GM19351 (cell line): ENCODE measurements around the gene HUS1.
A peak's percentile ranks its signal among the peaks of the same experiment; 100 is the strongest.
"Not testable (repeated sequence)": the region's sequence is repeated elsewhere in the genome, so short reads cannot be mapped to it uniquely, and the experiment has no call there.

Source experiments
- ATAC-seq: cut with Tn5 transposase; IDR thresholded peaks from one replicate; pipeline ENCODE4 v1.9.1; 2021; ENCODE audit warnings: mild to moderate bottlenecking, moderate library complexity; ENCODE audit not compliant: unreplicated experiment

The HUS1 gene

GRCh38 chr7:47945261-47946015 is 34.0 kb downstream of the HUS1 start:
- ATAC-seq, result peak; percentile 77

- no peak for ATAC-seq
Measured at GRCh38 chr7:47944536-47945260, 34.7 kb downstream of the HUS1 start.

DNA sequence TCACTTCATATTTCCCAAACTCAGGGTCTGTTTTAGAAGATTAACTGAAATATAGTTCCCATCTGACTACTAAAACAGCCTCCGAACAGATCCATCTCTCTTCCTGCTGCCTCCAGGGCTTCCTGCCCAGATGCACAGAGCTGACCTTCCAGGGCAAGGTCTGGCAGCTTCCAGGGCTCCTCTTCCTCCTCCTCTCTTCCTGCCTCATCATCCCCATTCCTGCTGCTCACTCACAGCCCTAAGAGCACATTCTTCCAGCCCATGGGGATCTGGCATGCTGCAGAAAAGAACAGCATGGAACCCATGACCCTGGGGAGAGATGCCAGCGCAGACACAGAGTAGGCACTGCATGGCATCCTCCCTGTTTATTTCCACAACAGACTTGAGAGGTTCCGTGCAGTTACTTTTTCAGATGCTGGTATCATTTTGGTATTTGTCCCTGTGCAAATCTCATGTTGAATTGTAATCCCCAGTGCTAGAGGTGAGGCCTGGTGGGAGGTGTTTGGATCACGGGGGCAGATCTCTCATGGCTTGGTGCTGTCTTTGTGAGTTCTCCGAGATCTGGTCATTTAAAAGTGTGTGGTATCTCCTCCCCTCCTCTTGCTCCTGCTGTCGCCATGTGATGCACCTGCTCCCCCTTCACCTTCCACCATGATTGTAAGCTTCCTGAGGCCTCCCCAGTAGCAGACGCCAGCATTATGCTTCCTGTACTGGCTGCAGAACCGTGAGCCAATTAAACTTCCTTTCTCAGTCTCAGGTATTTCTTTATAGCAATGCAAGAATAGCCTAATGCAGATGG is 35.5 kb downstream of the HUS1 start:
- ATAC-seq, result no peak

- not testable (repeated sequence) for ATAC-seq
Measured at GRCh38 chr7:47942651-47943050, 36.8 kb downstream of the HUS1 start.

DNA sequence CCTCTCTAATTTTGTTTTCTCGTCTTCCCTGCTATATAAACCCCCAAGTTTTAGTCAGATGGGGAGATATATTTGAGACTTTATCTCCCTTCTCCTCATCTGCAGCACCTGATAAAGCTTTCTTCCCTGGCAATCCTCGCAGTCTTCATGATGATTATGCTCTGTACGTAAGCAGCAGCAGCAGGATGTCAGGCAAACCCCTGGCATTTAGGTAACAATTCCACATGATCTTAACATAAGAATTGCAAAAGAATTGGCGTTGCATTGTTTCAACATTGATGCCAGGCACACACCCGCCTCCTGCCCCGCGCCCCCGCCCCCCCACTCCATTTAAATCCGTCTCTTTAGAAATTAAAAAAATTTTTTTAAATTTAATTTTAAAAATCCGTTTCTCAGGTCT is 37.3 kb downstream of the HUS1 start:
- no peak for ATAC-seq

- ATAC-seq, result no peak
Measured at GRCh38 chr7:47941136-47941844, 38.1 kb downstream of the HUS1 start.

DNA sequence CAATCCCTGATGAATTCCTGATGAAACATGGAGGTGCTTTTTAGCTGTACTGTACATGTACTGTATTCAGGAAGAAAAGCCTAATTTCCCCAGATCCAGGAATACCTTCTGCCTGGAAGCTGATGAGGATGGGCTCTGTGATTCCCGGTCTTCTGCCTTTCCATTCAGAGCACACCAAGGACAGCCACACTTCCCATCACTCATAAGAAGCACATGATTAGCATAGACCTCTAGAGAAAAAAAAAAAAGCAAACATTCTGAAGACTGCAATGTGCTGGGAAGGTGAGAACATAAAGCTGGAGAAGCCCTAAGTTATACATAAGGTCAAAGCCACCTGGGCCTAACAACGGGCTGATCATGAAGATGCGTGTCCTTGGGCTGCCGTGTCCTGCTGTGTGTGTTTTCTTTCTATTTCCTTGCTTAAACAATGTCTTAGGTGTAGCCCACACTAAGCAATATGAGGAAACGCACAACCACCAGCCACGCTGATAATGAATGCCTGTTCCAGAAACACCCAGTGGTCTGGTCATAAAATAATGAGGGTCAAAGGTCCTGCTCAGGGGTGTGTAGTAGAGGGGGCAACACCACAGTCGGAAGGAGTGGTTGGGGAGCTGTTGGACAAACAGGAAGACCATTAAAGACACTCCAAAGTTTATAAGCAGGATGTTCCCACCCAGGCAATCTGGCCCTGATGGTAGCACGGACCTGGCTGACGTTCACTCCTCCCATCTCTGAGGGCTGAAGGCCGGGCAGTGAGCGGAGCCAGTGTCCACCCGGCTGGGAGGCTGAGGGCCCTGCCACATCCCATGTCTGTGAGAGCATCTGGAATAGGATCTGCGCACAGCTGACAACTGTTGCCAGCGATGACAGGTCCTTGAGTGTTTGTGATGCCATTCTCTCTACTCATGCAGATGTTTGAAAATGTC is 39.1 kb downstream of the HUS1 start:
- ATAC-seq, result no peak

DNA sequence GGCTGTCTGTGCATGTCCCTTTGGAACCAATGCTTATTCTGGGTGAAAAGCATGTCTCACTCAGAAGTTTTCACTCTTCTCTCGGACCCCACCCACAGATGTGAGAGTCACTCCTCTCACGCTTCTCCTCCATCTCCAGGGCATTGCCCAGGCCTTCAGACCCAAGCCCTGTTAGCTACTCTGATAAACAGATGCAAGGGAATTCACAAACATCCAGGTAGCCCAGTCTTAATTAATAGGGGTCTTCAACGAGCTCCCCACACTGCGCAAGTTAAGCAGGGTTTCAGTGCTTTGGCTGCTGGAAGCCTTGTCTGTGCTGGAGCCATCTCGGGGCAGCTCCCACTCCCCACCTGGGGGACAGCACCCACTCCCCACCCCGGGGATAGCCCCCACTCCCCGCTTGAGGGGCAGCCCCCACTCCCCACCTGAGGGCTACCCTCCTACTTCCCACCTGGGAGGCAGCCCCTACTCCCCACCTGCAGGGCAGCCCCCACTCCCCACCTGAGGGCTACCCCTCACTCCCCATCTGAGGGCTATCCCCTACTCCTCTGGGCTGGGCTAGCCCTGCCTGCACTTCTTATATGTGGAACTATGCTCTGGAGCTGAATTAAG is 39.9 kb downstream of the HUS1 start:
- ATAC-seq, result no peak

- ATAC-seq, result no peak
Measured at GRCh38 chr7:47938574-47939165, 40.7 kb downstream of the HUS1 start.

- peak; percentile 43 for ATAC-seq
Measured at GRCh38 chr7:47937711-47938573, 41.5 kb downstream of the HUS1 start.

DNA sequence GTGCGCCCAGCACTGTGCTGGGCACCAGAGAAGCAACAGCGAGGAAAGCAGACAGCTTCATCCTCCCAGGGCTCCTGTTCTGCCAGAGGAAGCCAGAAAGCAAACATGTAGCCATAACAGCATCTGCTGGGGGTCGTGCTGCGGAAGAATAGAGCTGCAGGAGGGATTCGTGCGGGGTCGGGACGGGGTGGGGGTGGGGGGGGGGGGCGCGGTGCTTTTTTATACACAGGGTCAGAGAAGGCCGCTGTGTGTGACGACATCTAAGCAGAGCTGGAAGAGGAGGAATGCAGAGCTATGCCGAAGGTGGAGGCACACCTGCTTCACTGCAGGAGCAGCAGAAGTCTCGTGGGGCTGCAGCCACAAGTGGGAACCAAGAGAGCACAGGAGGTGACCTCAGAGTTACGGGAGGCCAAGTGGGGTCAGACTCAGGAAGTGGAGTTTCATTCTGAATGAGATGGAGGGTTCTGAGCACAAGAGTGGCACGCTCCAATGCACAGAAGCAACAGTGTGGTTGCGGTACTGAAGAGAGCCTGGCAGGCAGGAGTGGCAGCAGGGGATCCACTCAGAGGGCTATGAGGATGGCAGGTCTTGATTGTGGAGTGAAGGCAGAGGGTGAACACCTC is 42.2 kb downstream of the HUS1 start:
- ATAC-seq, result peak; percentile 93

- no peak for ATAC-seq
Measured at GRCh38 chr7:47936323-47936722, 43.1 kb downstream of the HUS1 start.

DNA sequence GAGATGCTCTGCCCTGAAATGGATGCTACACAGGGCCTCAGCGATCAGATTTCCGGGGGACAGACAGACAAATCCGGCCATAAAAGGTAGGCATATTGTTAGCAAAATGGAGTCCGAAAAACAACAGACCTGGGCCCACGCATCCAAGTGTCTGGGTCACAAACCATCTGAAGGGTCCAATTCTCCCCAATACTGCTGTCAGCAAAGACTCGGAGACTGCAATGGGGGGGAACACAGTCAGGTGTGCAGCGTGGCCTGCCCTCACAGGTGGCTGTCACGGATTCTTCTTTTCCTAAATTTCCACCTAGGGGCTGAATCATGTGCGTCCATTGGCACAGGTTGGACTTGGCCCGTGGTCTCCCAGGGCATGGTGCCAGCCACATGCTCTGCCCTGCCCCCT is 44.1 kb downstream of the HUS1 start:
- no peak for ATAC-seq

- no peak for ATAC-seq
Measured at GRCh38 chr7:47934831-47935230, 44.6 kb downstream of the HUS1 start.

GRCh38 chr7:47933215-47933614 is 46.2 kb downstream of the HUS1 start:
- no peak for ATAC-seq

DNA sequence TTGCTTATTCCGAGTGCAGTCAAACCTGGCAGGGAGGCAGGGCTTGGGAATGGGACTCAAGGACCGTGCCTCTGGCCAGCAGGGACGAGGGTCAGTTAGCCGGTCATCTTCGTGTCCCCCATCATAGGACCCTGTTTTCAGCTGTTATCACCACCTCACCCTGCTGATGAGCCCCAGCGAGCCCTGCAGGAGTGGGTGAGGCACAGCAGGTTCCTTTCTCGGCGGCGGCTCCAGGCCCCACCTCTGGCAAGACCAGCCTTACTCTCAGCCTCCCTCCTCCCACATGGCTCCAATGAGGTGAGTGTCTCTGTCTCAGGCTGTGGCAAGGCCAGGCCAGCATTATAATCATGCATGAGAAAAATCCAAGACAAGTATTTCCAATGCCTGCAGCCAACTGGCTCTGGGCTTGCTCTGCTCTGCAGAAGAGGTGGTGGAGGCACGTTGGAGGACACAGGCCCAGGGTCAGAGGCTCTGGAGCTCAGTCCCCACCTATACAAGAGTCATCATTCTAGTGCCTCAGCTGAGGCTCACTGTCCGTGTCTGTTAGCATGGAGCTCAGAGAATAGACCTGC is 46.9 kb downstream of the HUS1 start:
- no peak for ATAC-seq

GRCh38 chr7:47932016-47932415 is 47.4 kb downstream of the HUS1 start:
- no peak for ATAC-seq
